ENCODE results near the gene ACAP3.

- TF ChIP-seq CTCF (IDR thresholded peaks at IDR 0.05; ENCODE audit: extremely low read depth in 1 of 2, insufficient read depth in 1 of 2, low read depth in 1 of 2, low read length in 2 of 2) (no peak), POLR2A (IDR thresholded peaks at IDR 0.05; ENCODE audit: low read depth, low read length) (no peak)
Measured at GRCh38 chr1:1320666-1321448, 13.1 kb upstream of the ACAP3 start.

All from endothelial cell of umbilical vein (primary cell).